Measurements from ENCODE around the gene MAP2K5.

Gene MAP2K5

GRCh38 chr15:67765701-67766100 lies 223.2 kb downstream of the MAP2K5 start:
- DNase-seq: no peak

GRCh38 chr15:67766968-67767367 lies 224.5 kb downstream of the MAP2K5 start:
- no peak for DNase-seq

DNA sequence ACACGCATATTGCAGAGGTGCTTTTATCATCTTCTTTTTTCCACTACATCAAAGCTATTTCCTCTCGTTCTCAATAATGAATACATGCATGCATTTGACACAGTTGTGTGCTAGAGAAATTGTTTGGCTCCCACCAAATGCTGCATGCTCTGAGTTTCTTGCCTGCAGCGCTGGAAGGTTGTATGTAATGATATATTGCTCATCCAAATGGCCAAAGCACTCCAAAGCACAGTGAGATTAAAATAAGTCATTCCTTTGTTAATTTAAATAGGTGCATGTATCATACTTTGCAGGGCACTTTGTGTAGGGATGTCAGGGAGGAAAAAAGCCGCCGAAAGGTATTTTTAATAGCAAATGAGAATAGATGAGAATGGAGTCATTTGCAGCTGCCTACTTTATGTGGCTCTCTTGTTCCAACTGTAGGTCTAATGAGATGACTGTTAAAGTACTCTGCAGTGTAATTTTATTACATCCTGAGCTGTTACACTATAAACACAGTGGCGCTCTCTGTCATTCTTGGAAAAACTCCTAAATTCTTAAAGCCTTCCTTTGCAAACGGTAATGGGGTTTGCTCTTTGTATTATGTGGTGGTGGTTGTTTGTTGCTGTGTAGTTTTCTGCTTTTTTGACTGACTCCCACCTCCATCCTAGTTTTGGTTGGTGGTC lies 225.9 kb downstream of the MAP2K5 start:
- no peak for DNase-seq

DNA sequence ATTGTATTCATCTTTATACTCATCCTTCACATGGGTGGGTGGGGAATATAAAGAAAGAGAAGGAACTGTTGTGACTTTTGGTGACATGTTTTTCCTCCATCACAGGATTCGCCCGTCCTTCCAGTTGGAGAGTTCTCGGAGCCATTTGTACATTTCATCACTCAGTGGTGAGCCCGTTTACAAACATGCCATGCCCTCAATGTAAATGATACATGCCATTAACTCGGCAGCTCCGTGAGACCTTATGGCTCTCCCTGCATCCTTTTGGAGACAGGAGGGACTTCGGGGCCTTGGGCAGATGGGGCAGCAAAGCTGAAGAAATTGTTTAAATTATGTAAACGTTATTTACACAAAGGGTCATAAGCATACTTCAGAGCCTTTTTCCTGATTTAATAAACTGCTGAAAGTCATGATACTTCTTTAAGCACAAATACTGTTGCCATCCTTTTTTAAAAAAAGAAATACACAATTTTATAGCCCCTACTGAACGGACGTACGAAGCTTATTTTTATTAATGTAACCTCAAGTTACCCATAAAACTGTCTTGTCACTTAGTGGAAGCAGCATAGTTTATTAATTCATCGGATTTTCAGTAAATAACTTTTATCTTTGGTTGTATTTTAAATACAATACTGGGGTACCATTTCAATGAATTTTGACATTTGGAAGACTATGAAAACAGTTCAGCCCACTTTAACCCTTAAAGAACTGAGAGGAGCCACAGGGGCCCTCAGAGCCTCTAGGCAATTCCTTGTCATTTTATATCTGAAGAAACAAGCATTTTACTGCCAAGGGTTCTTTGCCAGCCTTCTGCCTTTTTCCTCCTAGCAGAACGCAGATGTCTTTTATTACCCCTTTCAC lies 227.2 kb downstream of the MAP2K5 start:
- no peak for DNase-seq

- no peak for DNase-seq
Measured at GRCh38 chr15:67770358-67770628, 227.8 kb downstream of the MAP2K5 start.

DNA sequence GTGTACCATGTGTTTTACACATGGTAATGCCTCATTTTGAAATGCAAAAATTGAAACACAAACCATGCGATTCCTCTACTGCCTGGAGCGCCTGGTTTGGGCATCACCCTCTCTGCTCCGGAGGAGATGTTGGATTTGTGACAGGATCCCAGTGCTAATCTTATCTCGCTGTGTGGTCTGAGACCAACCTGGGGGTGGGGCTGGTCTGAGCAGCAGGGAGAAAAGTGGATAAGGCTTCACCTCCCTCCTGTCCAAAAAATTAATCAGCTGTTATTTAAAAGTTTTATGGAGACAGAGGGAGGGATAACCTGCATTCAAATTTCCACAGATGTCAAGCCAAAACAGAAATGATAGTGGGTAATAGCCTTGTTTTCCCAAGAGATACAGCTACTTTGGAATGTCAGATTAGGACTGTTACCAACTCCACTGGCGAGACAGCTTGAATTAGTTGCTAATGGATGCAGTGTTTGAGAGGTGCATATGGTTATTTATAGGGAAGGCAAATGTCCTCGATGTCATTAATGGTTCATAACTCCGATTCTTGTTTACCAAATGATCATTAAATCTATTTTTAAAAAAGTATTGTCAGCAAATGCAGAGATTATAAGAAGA lies 228.8 kb downstream of the MAP2K5 start:
- DNase-seq: no peak

DNA sequence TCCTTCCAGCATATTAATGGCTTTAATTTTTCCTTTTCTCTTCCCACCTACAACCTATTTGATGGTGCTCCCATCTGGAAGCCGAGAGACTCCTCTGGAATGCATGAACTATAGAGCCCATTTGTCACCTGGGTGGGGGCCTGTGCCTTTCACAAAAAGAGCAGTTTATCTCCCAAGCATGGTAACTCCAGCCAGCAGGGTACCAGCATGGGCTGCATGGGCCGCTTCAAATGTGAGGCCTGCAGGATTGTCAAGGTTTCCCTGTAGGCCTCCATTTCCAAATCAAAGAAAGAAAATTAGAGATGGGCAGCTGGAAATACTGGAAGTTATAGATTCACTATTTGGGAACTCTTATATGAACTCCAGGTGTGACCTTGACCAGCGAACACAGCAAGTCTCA lies 232.1 kb downstream of the MAP2K5 start:
- no peak for DNase-seq

DNA sequence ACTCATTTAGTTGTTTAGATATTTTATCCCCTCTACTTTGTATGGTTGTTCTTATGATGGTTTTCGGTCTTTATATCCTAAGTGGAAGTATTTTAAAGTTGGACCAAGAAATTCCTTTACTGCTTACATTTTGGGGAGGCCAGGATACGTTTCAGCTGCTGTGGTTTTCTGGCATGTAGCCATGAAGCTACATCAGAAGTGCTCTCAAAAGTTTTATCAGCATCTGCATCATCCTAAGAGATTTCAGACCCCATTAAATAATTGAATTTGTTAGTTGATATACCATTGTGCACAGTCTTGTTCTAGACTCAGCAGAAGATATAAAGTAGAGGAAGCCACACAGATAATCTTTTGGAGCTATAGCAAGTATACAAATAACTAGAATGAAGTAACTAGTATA lies 232.7 kb downstream of the MAP2K5 start:
- DNase-seq: no peak

GRCh38 chr15:67775998-67776397 lies 233.5 kb downstream of the MAP2K5 start:
- DNase-seq: no peak

- no peak for DNase-seq
Measured at GRCh38 chr15:67776600-67776999, 234.1 kb downstream of the MAP2K5 start.

DNA sequence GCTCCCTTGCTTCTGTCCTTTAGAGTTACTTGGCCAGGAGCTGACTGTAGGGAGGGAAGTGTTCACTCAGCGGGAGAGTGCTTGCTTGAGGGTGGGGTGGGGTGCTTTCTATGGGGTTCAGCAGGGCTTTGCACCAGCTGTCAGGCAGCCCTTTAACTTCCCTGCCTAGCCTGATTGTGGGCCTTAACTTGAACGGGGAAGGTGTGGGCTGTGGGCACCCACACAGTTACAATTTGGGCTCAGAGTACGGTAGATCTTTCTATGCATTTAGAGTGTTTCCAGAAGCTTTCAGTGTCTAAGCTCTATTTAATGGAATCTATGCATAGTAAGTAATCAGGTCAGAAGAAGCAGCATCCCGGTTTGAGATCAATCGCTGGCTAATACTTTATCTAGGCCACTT lies 234.6 kb downstream of the MAP2K5 start:
- no peak for DNase-seq

GRCh38 chr15:67777773-67778172 lies 235.3 kb downstream of the MAP2K5 start:
- no peak for DNase-seq

- DNase-seq: no peak
Measured at GRCh38 chr15:67778968-67779548, 236.6 kb downstream of the MAP2K5 start.

DNA sequence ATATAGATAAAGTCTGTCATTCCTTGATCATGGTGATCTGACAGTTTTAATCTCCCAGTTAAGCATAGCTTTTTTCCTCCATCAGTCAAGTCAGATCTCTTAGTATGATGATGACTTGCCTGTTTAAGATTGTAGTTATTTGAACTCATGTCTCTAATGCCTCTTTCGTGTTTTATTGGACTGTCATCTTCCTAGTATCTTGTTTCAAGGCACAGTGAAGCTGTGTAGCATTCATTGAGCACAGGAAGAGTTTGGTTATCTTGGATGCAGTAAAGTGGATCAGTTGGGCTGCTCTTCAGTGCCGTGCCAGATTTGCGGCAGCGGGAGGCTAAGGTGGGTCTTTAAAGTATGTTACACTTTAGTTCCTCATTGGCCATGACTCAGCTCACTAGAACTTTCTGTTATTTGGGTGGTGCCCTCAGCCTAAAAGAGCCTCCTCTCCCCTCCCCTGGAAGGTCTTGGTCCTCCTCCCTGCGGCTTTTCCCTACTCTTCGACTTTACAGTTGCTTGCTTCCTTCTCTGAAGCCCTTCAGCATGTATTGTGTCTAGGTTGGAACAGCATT lies 237.1 kb downstream of the MAP2K5 start:
- DNase-seq: no peak

GRCh38 chr15:67781061-67781460 lies 238.6 kb downstream of the MAP2K5 start:
- DNase-seq: no peak

DNA sequence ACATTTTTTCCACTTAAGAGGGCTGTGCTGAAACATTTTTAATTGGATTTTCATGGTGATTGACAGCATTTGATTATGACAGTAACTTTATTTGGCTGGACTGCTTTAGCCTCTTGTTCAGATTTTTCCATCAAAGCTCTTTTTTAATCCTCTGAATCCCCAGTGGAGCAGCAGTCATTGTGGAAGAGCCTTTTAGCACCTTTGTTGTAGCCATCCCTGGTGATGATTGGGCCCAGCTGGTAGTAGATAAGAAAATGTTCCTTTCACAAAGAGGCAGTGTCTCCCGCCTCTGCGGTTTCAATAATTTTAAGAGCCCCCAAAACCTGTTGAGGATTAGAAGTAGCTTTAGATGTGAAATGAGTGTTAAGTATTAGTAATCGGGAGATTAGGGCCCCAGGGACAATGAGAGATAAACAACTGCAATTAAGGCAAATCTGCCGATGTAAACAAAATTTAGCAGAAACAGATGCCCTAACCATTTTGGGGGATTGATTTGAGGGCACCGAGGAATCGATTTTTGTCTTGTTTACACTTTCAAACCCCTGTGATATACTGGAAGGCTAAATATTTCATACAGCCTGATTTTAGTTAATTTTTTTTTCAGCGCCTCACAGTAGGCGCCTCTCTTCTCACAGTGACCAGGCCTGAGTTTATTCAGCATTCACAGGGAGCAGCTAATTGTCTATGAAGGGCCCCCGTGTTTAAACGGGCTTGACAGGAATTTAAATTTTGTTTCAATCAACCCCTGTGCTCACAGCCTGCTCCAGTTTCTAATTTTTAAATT lies 239.6 kb downstream of the MAP2K5 start:
- no peak for DNase-seq

DNA sequence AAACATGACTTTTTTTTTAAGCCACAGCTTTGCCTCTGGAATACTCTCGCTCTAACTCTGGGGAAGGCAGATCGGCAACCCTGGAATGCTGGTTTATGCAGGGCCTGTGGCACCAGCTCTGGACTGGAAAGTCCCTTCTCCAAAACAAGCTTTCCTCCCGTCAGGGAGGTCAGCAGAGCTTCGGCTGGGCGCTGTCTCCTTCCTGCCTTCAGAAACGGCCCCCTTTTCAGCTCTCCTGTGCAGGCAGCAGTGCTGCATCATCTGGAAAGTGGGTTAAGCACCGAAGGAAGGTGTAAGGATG lies 240.1 kb downstream of the MAP2K5 start:
- DNase-seq: no peak

GRCh38 chr15:67783303-67783702 lies 240.8 kb downstream of the MAP2K5 start:
- peak; percentile 42 for DNase-seq

- no peak for DNase-seq
Measured at GRCh38 chr15:67784090-67784781, 241.7 kb downstream of the MAP2K5 start.

DNA sequence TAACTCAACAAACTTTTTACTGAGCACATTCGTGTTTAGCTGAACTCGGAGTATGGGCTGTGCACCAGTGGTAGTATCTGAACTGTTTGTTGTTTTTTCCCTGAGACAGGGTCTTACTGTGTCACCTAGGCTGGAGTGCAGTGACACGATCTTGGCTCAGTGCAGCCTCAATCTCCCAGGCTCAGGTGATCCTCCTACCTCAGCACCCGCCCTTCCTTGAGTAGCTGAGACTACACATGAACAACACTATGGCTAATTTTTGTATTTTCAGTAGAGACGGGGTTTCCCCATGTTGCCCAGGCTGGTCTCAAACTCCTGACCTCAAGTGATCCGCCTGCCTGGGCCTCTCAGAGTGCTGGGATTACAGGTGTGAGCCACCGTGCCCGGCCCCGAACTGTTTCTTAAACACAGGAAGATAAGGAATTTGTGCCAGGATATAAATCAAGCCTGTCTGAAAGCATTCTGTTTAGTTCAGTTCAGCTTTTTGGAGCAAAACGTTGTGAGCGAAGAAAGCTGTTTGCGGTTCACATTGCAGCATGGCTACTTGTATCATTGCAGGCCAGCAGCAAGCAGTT lies 242.4 kb downstream of the MAP2K5 start:
- no peak for DNase-seq

- no peak for DNase-seq
Measured at GRCh38 chr15:67785431-67785830, 242.9 kb downstream of the MAP2K5 start.

- DNase-seq: no peak
Measured at GRCh38 chr15:67786646-67787045, 244.1 kb downstream of the MAP2K5 start.
